Cerebellar cortex (tissue), 1 donor: ENCODE results near the gene KIT.

Experiments used
- DNase-seq: peaks from one replicate; pipeline ENCODE4 v3.0.0-alpha.2; 2015; ENCODE audit warnings: low spot score

Gene KIT

GRCh38 chr4:54703182-54703581 lies 45.4 kb downstream of the KIT start:
- no peak for DNase-seq

- no peak for DNase-seq
These were observed 49.6 kb downstream of the KIT start for GRCh38 chr4:54707406-54707805.

- no peak for DNase-seq
These were observed 50.9 kb downstream of the KIT start for GRCh38 chr4:54708339-54709279.

- DNase-seq, result no peak
These were observed 51.6 kb downstream of the KIT start for GRCh38 chr4:54709400-54709799.

GRCh38 chr4:54712206-54712605 lies 54.4 kb downstream of the KIT start:
- no peak for DNase-seq

- DNase-seq, result no peak
These were observed 56.9 kb downstream of the KIT start for GRCh38 chr4:54714631-54715030.

GRCh38 chr4:54716478-54717065 lies 58.8 kb downstream of the KIT start:
- DNase-seq, result no peak

GRCh38 chr4:54717694-54718093 lies 59.9 kb downstream of the KIT start:
- no peak for DNase-seq

- DNase-seq, result no peak
These were observed 61.6 kb downstream of the KIT start for GRCh38 chr4:54719378-54719777.

GRCh38 chr4:54723220-54723619 lies 65.5 kb downstream of the KIT start:
- DNase-seq, result no peak

- no peak for DNase-seq
These were observed 66.1 kb downstream of the KIT start for GRCh38 chr4:54723820-54724219.

GRCh38 chr4:54726907-54727306 lies 69.2 kb downstream of the KIT start:
- no peak for DNase-seq

GRCh38 chr4:54727346-54727745 lies 69.6 kb downstream of the KIT start:
- DNase-seq, result no peak

- no peak for DNase-seq
These were observed 70.6 kb downstream of the KIT start for GRCh38 chr4:54728368-54728767.

GRCh38 chr4:54729256-54729655 lies 71.5 kb downstream of the KIT start:
- no peak for DNase-seq

GRCh38 chr4:54730581-54730980 lies 72.8 kb downstream of the KIT start:
- DNase-seq, result no peak

- no peak for DNase-seq
These were observed 73.8 kb downstream of the KIT start for GRCh38 chr4:54731552-54731951.

GRCh38 chr4:54731976-54732375 lies 74.2 kb downstream of the KIT start:
- DNase-seq, result no peak

- DNase-seq, result no peak
These were observed 79.7 kb downstream of the KIT start for GRCh38 chr4:54737421-54737820.

- no peak for DNase-seq
These were observed 83.4 kb downstream of the KIT start for GRCh38 chr4:54741202-54741601.

GRCh38 chr4:54742636-54743399 lies 85.1 kb downstream of the KIT start:
- no peak for DNase-seq

- no peak for DNase-seq
These were observed 85.8 kb downstream of the KIT start for GRCh38 chr4:54743562-54743961.

GRCh38 chr4:54744487-54744886 lies 86.7 kb downstream of the KIT start:
- DNase-seq, result no peak
